Mammary epithelial cell (primary cell): Measurements from ENCODE around the gene PPP2R3A.

Experiments used
- CTCF ChIP-seq, 2 donors: IDR thresholded peaks in 1 of 2; conservative IDR thresholded peaks in 1 of 2; 2 replicates each; pipeline ENCODE4 v1.5.1; 2011 to 2012; ENCODE audit warnings: inconsistent platforms in 2 of 2, low read length in 2 of 2, mild to moderate bottlenecking in 2 of 2, control low read depth in 1 of 2, low read depth in 1 of 2; ENCODE audit not compliant: insufficient read depth in 1 of 2; ENCODE audit errors: extremely low read depth in 1 of 2
- EZH2 ChIP-seq: IDR thresholded peaks from 2 replicates; pipeline ENCODE4 v1.6.1; 2012; ENCODE audit warnings: low read length, inconsistent platforms, borderline replicate concordance

- TF ChIP-seq EZH2 (no peak), CTCF (conservative IDR thresholded peaks at IDR 0.05 in 1 of 2, IDR thresholded peaks at IDR 0.05 in 1 of 2; ENCODE audit: extremely low read depth in 1 of 2, insufficient read depth in 1 of 2, low read depth in 1 of 2, low read length in 2 of 2) (no peak)
These were observed 101.7 kb downstream of the PPP2R3A start for GRCh38 chr3:136067211-136067610.
